ENCODE results near the gene TMEM74B. TPM values are rescaled to one million over a fixed set of nuclear protein-coding genes. Genes with fewer than 3 reads are reported as not detected.

The TMEM74B gene
- total RNA-seq, 1 donor from 2014 or later = 0.85 TPM

DNA sequence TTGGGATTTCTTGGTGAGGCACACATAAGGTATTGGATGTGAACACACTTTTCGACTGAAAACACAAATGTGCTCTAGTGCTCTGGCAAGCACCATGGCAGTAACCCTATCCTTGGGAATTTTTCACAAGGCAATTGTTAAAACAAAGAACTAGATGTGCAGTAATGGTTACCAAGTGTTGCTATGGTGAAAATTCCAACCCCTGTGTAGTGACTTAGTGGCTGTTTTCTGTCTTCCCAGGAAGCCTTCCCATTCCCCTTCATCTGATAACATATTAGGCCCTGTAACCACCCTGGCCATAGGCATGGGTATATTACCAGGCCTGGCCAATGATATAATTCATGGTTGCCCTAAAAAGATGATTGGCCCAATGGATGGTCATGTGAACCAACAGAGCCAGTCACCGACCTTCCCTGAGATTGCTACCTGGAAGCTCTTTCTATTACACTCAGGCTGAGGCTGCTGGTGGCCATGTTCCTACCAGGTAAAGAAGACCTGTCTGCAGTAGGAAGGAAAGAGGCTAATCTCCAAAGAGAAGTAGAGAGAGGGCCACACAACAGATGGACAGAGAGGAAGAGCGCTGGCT lies 22.6 kb upstream of the TMEM74B start:
- H3K4me3 Mint-ChIP-seq = no peak overlapping the region
- H3K27ac Mint-ChIP-seq = no peak overlapping the region
- H3K36me3 Mint-ChIP-seq = no peaks in the 10 kb centered on the region
- no peak for DNase-seq (ENCODE audit: low spot score in 2 of 2, unreplicated experiment in 2 of 2)
- peaks cover 47% of the 10 kb centered on the region for H3K27me3 Mint-ChIP-seq (ENCODE audit: low read depth)
- H3K4me1 Mint-ChIP-seq = no peaks in the 10 kb centered on the region
- no peak for TF ChIP-seq CTCF (IDR thresholded peaks at IDR 0.05; ENCODE audit: unreplicated experiment)
- no peaks in the 10 kb centered on the region for H3K9me3 Mint-ChIP-seq

DNA sequence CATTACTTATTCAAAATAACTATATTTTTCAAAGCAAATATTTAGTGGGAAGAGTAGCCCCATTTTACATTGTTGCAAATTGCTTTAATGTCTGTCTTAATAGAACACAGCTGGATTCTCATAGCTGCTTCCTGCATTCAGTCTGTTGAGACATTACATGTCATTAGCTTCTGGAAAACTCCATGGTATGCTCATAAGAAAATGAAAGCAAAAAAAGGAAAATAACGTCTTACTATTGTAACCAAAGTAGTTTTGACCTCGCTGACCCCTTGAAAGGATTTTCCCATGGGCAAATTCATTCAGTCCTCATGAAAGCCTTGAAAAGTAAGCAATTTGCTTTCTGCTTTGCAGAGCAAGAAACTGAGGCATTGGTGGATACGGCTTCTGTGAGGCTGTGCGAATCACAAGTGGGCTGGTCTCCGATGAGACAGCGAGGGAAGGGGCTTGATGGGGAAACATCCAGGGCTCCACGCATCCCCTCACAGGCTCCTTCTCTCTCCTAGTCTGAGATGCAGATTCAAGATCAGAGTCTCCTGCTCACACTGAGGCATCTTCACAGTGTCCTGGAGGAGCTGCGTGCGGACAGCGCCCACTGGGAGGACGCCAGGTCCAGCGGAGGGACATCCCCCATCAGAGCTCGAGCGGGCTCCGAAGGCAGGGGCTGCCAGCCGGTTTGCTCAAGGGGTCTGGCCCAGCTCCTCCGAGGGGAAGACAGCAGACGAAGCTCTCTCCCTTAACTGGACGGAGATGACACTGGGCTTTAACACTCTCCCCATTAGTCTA lies 21.8 kb upstream of the TMEM74B start:
- H3K4me3 Mint-ChIP-seq = no peak overlapping the region
- no peaks in the 10 kb centered on the region for H3K4me1 Mint-ChIP-seq
- H3K9me3 Mint-ChIP-seq = no peaks in the 10 kb centered on the region

DNA sequence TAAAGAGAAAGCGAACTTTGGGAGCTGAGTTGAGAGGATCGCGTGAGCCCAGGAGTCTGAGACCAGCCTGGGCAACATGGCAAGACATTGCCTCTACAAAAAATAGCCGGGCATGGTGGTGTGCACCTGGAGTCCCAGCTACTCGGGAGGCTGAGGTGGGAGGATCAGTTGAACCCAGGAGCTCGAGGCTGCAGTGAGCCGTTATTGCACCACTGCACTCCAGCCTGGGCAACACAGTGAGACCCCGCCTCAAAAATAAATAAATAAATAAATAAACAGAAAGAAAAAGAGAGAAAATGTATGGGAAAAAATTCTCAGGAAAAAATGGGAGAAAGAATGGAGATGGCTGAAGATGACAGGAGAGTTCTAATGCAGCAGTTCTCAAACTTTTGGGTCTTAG lies 21.0 kb upstream of the TMEM74B start:
- H3K9me3 Mint-ChIP-seq = no peaks in the 10 kb centered on the region
- H3K36me3 Mint-ChIP-seq = no peaks in the 10 kb centered on the region
- no peaks in the 10 kb centered on the region for H3K4me1 Mint-ChIP-seq
- no peak for DNase-seq (ENCODE audit: low spot score in 2 of 2, unreplicated experiment in 2 of 2)
- no peak overlapping the region for H3K4me3 Mint-ChIP-seq
- H3K27me3 Mint-ChIP-seq (ENCODE audit: low read depth) = peaks cover 43% of the 10 kb centered on the region
- TF ChIP-seq CTCF (IDR thresholded peaks at IDR 0.05; ENCODE audit: unreplicated experiment) = no peak
- no peak overlapping the region for H3K27ac Mint-ChIP-seq

More for the DNA sequence above, 21.8 kb upstream of the TMEM74B start:
- H3K36me3 Mint-ChIP-seq = no peaks in the 10 kb centered on the region
- TF ChIP-seq CTCF (IDR thresholded peaks at IDR 0.05; ENCODE audit: unreplicated experiment) = no peak
- peaks cover 45% of the 10 kb centered on the region for H3K27me3 Mint-ChIP-seq (ENCODE audit: low read depth)
- DNase-seq (ENCODE audit: low spot score in 2 of 2, unreplicated experiment in 2 of 2) = no peak
- H3K27ac Mint-ChIP-seq = no peak overlapping the region

DNA sequence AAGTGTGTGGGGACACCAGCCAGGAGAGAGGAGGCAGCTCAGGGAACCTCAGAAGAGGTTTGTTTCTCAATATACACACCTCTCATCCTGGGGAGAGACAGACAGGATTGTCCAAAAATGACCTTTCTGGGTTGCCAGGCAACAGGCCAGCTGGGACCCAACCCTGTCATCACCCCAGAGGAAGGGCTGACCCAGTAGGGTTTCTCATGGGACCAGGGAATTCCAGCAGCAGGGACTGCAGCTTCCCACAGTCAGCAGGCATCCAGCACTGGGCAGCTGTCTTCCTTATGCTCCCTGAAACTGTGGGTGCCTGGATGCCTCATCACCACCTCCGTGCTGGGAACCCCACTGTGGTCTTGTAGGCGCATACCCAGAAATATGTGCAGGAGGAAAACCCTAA lies 19.8 kb upstream of the TMEM74B start:
- TF ChIP-seq CTCF (IDR thresholded peaks at IDR 0.05; ENCODE audit: unreplicated experiment) = no peak
- DNase-seq (ENCODE audit: low spot score in 2 of 2, unreplicated experiment in 2 of 2) = no peak
- Mint-ChIP-seq H3K27me3 (ENCODE audit: low read depth) (peaks cover 36% of the 10 kb centered on the region), H3K4me3 (no peak overlapping the region), H3K4me1 (no peaks in the 10 kb centered on the region), H3K27ac (no peak overlapping the region), H3K36me3 (no peaks in the 10 kb centered on the region), H3K9me3 (no peaks in the 10 kb centered on the region)

DNA sequence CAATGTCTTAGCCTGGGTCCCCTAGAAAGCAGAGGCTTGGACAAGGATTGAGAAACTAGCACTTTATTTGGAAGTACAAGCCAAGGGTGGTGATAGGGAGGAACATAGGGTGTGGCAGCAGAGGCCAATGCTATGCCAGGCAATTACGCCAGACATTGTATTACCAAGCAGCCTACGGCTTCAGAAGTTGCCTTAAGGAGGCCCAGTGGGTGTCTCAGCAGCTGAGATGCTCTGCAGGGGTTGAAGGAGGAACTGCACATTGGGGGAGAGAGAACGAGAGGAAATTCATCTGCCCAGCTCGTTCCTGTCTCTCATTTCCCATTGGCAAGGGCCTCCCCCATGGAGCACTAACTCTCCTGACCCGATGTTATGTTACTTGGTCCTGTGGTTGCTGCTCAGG lies 19.3 kb upstream of the TMEM74B start:
- Mint-ChIP-seq H3K9me3 (no peaks in the 10 kb centered on the region), H3K4me1 (no peaks in the 10 kb centered on the region), H3K27ac (no peak overlapping the region), H3K27me3 (ENCODE audit: low read depth) (peaks cover 35% of the 10 kb centered on the region), H3K36me3 (no peaks in the 10 kb centered on the region), H3K4me3 (no peak overlapping the region)
- TF ChIP-seq CTCF (IDR thresholded peaks at IDR 0.05; ENCODE audit: unreplicated experiment) = no peak
- DNase-seq (ENCODE audit: low spot score in 2 of 2, unreplicated experiment in 2 of 2) = no peak
